Adrenal gland (tissue), 5 donors: ENCODE results near the gene SYNGR1.

Experiments
- POLR2A ChIP-seq, 2 donors: fragments of 450-650 bp; IDR thresholded peaks; one replicate each; pipeline ENCODE4 v1.6.1; 2017; ENCODE audit warnings: antibody characterized with exemption in 2 of 2, mild to moderate bottlenecking in 2 of 2, moderate library complexity in 1 of 2
- TF ChIP-seq, protein P1 (sequence below), 6 experiments: fragments of 450-650 bp in 4 of 6; fragments of 200-600 bp in 2 of 6; sonication (generic) in 1 of 6; IDR thresholded peaks; 1 replicate in 5 of 6; 2 replicates in 1 of 6; pipeline versions ENCODE4 v1.5.1 to v1.8.0; 2016 to 2021; ENCODE audit warnings: antibody characterized with exemption in 6 of 6, mild to moderate bottlenecking in 2 of 6, moderate library complexity in 1 of 6
- donor health status: DM: no; HTN: no; CAD: no.

DNA sequence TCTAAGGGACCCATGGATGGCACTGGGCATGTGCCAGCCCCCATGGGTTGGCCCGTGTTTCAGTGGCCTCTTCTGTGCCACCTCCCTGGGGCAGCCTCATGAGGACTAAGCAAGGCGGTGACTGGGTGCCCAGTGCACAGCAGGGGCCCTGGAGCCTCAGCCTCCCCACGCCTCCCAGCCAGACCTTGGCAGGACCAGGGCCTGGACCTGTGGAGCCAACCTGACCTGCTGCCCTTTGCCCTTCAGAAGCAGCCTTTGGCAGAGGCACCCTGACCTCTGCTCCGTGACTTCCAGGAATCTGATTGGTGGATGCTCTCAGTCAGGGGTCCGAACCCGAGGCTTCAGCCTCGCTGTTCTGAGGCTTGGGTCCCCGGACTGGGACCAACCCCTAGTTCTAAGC is 25.0 kb downstream of the SYNGR1 start:
- TF ChIP-seq, protein P1, sequence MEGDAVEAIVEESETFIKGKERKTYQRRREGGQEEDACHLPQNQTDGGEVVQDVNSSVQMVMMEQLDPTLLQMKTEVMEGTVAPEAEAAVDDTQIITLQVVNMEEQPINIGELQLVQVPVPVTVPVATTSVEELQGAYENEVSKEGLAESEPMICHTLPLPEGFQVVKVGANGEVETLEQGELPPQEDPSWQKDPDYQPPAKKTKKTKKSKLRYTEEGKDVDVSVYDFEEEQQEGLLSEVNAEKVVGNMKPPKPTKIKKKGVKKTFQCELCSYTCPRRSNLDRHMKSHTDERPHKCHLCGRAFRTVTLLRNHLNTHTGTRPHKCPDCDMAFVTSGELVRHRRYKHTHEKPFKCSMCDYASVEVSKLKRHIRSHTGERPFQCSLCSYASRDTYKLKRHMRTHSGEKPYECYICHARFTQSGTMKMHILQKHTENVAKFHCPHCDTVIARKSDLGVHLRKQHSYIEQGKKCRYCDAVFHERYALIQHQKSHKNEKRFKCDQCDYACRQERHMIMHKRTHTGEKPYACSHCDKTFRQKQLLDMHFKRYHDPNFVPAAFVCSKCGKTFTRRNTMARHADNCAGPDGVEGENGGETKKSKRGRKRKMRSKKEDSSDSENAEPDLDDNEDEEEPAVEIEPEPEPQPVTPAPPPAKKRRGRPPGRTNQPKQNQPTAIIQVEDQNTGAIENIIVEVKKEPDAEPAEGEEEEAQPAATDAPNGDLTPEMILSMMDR (IDR thresholded peaks at IDR 0.05) = no peak
- TF ChIP-seq POLR2A (IDR thresholded peaks at IDR 0.05) = no peak
